Uterus (tissue), 4 donors: ENCODE measurements around the gene NYNRIN. TPM values are rescaled to one million over a fixed set of nuclear protein-coding genes. Genes with fewer than 3 reads are reported as not detected.

Source experiments
- DNase-seq, 2 donors: peaks; one replicate each; pipeline ENCODE4 v3.0.0-alpha.2; 2019 to 2020
- H3K27ac ChIP-seq, 2 donors: fragments of 200-600 bp; sonication (generic); 1 replicate in 1 of 2; 2 replicates in 1 of 2; pipeline ENCODE4 v1.5.1; 2016 to 2018
- H3K27me3 ChIP-seq, 2 donors: fragments of 200-600 bp; sonication (generic); one replicate each; pipeline ENCODE4 v1.5.1; 2018 to 2019; ENCODE audit warnings: control low read depth in 1 of 2
- H3K36me3 ChIP-seq, 2 donors: fragments of 200-600 bp; sonication (generic); one replicate each; pipeline ENCODE4 v1.5.1; 2019; ENCODE audit warnings: control low read depth in 1 of 2
- H3K4me1 ChIP-seq, 2 donors: fragments of 200-600 bp; sonication (generic); one replicate each; pipeline ENCODE4 v1.5.1; 2018 to 2019; ENCODE audit warnings: control low read depth in 1 of 2
- H3K4me3 ChIP-seq, 2 donors: fragments of 200-600 bp; sonication (generic); 1 replicate in 1 of 2; 2 replicates in 1 of 2; pipeline ENCODE4 v1.5.1; 2018 to 2019; ENCODE audit warnings: mild to moderate bottlenecking in 1 of 2
- H3K9me3 ChIP-seq, 2 donors: fragments of 200-600 bp; sonication (generic); one replicate each; pipeline ENCODE4 v1.5.1; 2019; ENCODE audit warnings: control low read depth in 1 of 2
- CTCF ChIP-seq, 4 experiments: fragments of 200-600 bp in 2 of 4; fragments of 450-650 bp in 2 of 4; sonication (generic) in 2 of 4; IDR thresholded peaks; one replicate each; pipeline ENCODE4 v1.5.1; 2016 to 2019; ENCODE audit warnings: antibody characterized with exemption in 4 of 4, mild to moderate bottlenecking in 2 of 4, moderate library complexity in 1 of 4
- POLR2A ChIP-seq, 2 donors: fragments of 450-650 bp; IDR thresholded peaks; one replicate each; pipeline ENCODE4 v1.6.1; 2016; ENCODE audit warnings: antibody characterized with exemption in 2 of 2, mild to moderate bottlenecking in 1 of 2, moderate library complexity in 1 of 2
- intact Hi-C: fragments of 100-400 bp; cut with DNase I; formaldehyde crosslinking; loops from one replicate; pipeline ENCODE4 v1.15.1; 2023; ENCODE audit warnings: low total_unique reads
- total RNA-seq, 4 donors: library from RNA; depleted of rRNA in 3 of 4; stranded (reverse); fragments of >200 nt in 3 of 4; gene quantifications; one replicate each; pipeline versions ENCODE4 v1.1.0 to v1.2.4, GENCODE V29; 2014 to 2023
- donor health status: DM: yes; HTN: yes; CAD: no.

NYNRIN gene
- total RNA-seq, 4 donors from 2014 or later: 4.9 to 51.1 (median 27.3) TPM

GRCh38 chr14:24356208-24356607, 42.6 kb upstream of the NYNRIN start:
- no peaks in the 10 kb centered on the region for H3K4me1 ChIP-seq
- H3K27me3 ChIP-seq: no peaks in the 10 kb centered on the region
- intact Hi-C loops: no loop called here
- TF ChIP-seq CTCF (IDR thresholded peaks at IDR 0.05): no peak
- no peak for TF ChIP-seq POLR2A (IDR thresholded peaks at IDR 0.05)
- H3K4me3 ChIP-seq: no peak overlapping the region
- H3K27ac ChIP-seq: no peak overlapping the region
- H3K9me3 ChIP-seq: no peaks in the 10 kb centered on the region
- H3K36me3 ChIP-seq: no peaks in the 10 kb centered on the region
- DNase-seq: no peak

GRCh38 chr14:24360281-24360680, 38.5 kb upstream of the NYNRIN start:
- no peak overlapping the region for H3K27ac ChIP-seq
- H3K4me3 ChIP-seq: no peak overlapping the region
- intact Hi-C loops: no loop called here

GRCh38 chr14:24361326-24361725, 37.5 kb upstream of the NYNRIN start:
- no peak for TF ChIP-seq POLR2A (IDR thresholded peaks at IDR 0.05)
- TF ChIP-seq CTCF (IDR thresholded peaks at IDR 0.05): no peak
- DNase-seq: no peak
- Histone ChIP-seq H3K4me3 (no peak overlapping the region), H3K36me3 (no peaks in the 10 kb centered on the region), H3K4me1 (no peaks in the 10 kb centered on the region), H3K27ac (no peak overlapping the region), H3K9me3 (no peaks in the 10 kb centered on the region), H3K27me3 (no peaks in the 10 kb centered on the region)
- intact Hi-C loops: no loop called here

More at GRCh38 chr14:24360281-24360680, 38.5 kb upstream of the NYNRIN start:
- H3K4me1 ChIP-seq: no peaks in the 10 kb centered on the region
- H3K27me3 ChIP-seq: no peaks in the 10 kb centered on the region
- H3K9me3 ChIP-seq: no peaks in the 10 kb centered on the region
- H3K36me3 ChIP-seq: no peaks in the 10 kb centered on the region
- no peak for TF ChIP-seq CTCF (IDR thresholded peaks at IDR 0.05)
- no peak for TF ChIP-seq POLR2A (IDR thresholded peaks at IDR 0.05)
- no peak for DNase-seq

- Histone ChIP-seq H3K36me3 (no peaks in the 10 kb centered on the region), H3K27ac (no peak overlapping the region), H3K4me3 (no peak overlapping the region), H3K27me3 (no peaks in the 10 kb centered on the region), H3K9me3 (no peaks in the 10 kb centered on the region), H3K4me1 (no peaks in the 10 kb centered on the region)
- intact Hi-C loops: no loop called here
- TF ChIP-seq POLR2A (IDR thresholded peaks at IDR 0.05) (no peak), CTCF (IDR thresholded peaks at IDR 0.05) (no peak)
- DNase-seq: no peak
Observed at GRCh38 chr14:24362241-24362960, 36.4 kb upstream of the NYNRIN start.

- intact Hi-C loops: no loop called here
- no peak for TF ChIP-seq CTCF (IDR thresholded peaks at IDR 0.05)
- no peak for TF ChIP-seq POLR2A (IDR thresholded peaks at IDR 0.05)
- no peak overlapping the region for H3K27ac ChIP-seq
- H3K27me3 ChIP-seq: no peaks in the 10 kb centered on the region
- DNase-seq: no peak
- H3K4me1 ChIP-seq: no peaks in the 10 kb centered on the region
- no peaks in the 10 kb centered on the region for H3K36me3 ChIP-seq
- no peaks in the 10 kb centered on the region for H3K9me3 ChIP-seq
- H3K4me3 ChIP-seq: no peak overlapping the region
Observed at GRCh38 chr14:24363401-24363800, 35.4 kb upstream of the NYNRIN start.
